ENCODE data around the gene MYO1E. TPM values are rescaled to one million over a fixed set of nuclear protein-coding genes. Genes with fewer than 3 reads are reported as not detected.

The MYO1E gene
- total RNA-seq, 2 donors from 2014 or later, result 252 to 329 TPM

DNA sequence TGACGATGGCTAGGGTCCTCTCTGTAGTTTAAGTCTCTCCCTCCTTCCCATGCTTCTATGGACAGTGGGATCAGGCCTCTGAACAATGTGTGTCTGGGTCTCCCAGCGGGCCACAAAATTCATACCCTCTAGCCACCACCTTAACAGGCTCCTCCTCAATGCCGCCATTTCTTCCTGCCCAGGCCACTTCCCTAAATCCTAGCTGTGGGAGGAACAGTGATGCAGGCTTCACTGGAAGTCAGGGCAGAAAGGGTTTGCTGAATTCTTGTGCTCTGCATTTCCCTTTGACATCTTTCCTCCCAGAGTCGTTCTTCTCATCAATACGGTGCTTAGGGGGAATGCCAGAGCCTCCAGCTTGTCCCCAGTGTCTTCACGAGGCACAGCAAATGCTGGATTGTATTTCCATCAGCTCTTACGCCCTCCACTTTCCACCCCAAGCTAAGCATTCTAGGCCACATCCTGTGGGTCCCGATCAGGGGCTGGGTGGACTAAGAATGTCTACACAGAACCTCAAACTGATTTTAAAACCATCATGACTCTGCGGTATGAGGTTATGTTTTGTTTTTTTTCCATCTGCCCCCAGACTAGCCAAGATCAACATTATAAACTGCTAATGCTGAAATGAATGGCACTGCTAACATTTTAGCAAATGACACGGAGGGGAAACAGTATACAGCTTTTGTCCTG lies 177.9 kb downstream of the MYO1E start:
- intact Hi-C loops (cut with DNase I), result no loop called here
- TF ChIP-seq, protein P1, sequence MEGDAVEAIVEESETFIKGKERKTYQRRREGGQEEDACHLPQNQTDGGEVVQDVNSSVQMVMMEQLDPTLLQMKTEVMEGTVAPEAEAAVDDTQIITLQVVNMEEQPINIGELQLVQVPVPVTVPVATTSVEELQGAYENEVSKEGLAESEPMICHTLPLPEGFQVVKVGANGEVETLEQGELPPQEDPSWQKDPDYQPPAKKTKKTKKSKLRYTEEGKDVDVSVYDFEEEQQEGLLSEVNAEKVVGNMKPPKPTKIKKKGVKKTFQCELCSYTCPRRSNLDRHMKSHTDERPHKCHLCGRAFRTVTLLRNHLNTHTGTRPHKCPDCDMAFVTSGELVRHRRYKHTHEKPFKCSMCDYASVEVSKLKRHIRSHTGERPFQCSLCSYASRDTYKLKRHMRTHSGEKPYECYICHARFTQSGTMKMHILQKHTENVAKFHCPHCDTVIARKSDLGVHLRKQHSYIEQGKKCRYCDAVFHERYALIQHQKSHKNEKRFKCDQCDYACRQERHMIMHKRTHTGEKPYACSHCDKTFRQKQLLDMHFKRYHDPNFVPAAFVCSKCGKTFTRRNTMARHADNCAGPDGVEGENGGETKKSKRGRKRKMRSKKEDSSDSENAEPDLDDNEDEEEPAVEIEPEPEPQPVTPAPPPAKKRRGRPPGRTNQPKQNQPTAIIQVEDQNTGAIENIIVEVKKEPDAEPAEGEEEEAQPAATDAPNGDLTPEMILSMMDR (IDR thresholded peaks at IDR 0.05), result no peak
- H3K9me3 ChIP-seq, result no peaks in the 10 kb centered on the region
- no peak overlapping the region for H3K27ac ChIP-seq
- no peak for DNase-seq
- H3K4me1 ChIP-seq, result no peaks in the 10 kb centered on the region
- H3K9ac ChIP-seq (ENCODE audit: low read depth in 2 of 2, low read length in 2 of 2), result no peak overlapping the region
- H3K27me3 ChIP-seq, result no peaks in the 10 kb centered on the region
- H3K4me3 ChIP-seq, result no peak overlapping the region
- no peaks in the 10 kb centered on the region for H3K36me3 ChIP-seq

DNA sequence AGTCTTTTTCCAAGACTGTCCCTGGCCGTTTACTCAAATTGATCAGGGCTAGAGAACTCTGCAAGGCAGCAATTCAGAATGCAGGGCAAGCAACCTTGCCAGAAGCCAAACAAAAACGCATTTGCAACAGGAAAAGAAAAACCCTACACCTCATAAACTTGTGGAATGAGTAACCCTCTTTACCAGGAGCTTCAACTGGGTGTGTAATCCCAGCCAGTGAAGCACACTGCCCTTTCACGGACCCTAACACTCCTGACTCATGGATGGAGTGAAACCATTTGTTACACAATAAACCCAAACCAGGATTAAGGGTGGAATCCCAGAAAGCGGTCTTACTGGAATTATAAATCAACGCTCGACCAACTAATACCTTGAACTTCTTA lies 180.8 kb downstream of the MYO1E start:
- Histone ChIP-seq H3K36me3 (no peaks in the 10 kb centered on the region), H3K27me3 (no peaks in the 10 kb centered on the region), H3K9ac (ENCODE audit: low read depth in 2 of 2, low read length in 2 of 2) (no peak overlapping the region), H3K27ac (peak overlapping the region; percentile 38), H3K4me1 (no peaks in the 10 kb centered on the region), H3K9me3 (no peaks in the 10 kb centered on the region), H3K4me3 (no peak overlapping the region)
- TF ChIP-seq, protein P1 (IDR thresholded peaks at IDR 0.05), result no peak
- no peak for DNase-seq
- intact Hi-C loops (cut with DNase I), result no loop called here

DNA sequence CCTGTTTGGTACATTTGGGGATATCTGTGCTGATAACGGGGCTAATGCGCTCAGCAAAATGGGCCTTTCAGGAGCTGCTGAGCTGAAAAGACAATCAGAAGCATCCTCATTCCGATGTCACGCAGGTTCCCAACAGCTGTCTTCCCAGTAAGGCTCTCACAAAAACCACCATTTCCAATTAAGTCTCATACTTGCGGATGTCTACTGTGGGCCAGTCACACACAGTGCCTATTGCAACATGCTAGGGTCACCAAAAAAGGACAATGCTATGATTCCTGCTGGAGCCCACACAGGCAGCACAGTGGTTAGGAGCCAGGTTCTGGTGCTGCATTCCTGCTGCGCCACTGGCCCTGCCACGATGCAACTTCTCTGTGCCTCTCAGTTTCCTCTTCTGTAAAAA lies 182.4 kb downstream of the MYO1E start:
- Histone ChIP-seq H3K9me3 (no peaks in the 10 kb centered on the region), H3K4me1 (no peaks in the 10 kb centered on the region), H3K4me3 (no peak overlapping the region), H3K36me3 (no peaks in the 10 kb centered on the region), H3K27me3 (no peaks in the 10 kb centered on the region), H3K9ac (ENCODE audit: low read depth in 2 of 2, low read length in 2 of 2) (no peak overlapping the region), H3K27ac (no peak overlapping the region)
- intact Hi-C loops (cut with DNase I), result no loop called here
- no peak for DNase-seq
- TF ChIP-seq, protein P1 (IDR thresholded peaks at IDR 0.05), result no peak

DNA sequence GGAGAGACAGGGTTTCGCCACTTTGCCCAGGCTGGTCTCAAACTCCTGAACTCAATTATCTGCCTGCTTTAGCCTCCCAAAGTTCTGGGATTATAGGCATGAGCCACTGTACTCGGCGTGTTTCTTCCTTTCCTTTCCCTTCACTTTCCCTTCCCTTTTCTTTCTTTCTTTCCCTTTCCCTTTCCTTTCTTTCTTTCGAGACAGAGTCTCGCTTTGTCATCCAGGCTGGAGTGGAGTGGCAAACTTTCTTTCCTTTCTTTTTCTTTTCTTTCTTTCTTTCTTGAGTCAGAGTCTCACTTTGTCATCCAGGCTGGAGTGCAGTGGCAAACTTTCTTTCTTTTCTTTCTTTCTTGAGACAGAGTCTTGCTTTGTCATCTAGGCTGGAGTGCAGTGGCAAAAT lies 183.4 kb downstream of the MYO1E start:
- no peak overlapping the region for H3K27ac ChIP-seq
- H3K9ac ChIP-seq (ENCODE audit: low read depth in 2 of 2, low read length in 2 of 2), result no peak overlapping the region
- H3K27me3 ChIP-seq, result no peaks in the 10 kb centered on the region
- no peaks in the 10 kb centered on the region for H3K4me1 ChIP-seq
- no peak overlapping the region for H3K4me3 ChIP-seq
- TF ChIP-seq, protein P1 (IDR thresholded peaks at IDR 0.05), result no peak
- H3K36me3 ChIP-seq, result no peaks in the 10 kb centered on the region
- H3K9me3 ChIP-seq, result no peaks in the 10 kb centered on the region
- no peak for DNase-seq
- intact Hi-C loops (cut with DNase I), result no loop called here

DNA sequence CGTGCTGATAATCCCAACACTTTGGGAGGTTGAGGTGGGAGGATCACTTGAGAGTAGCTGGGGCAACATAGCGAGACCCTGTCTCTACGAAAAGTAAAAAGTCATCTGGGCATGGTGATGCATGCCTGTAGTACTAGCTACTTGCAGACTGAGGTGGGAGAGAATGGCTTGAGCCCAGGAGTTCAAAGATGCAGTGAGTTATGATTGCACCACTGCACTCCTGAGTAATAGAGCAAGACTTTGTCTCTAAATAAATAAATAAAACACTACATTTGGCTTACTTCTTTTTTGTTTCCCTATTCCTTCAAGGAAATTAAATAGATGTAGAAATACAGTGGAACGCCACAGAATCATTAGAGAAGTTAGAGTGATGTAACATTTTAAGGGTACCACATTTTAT lies 186.2 kb downstream of the MYO1E start:
- no peak for DNase-seq
- intact Hi-C loops (cut with DNase I), result no loop called here
- no peaks in the 10 kb centered on the region for H3K27me3 ChIP-seq
- H3K9me3 ChIP-seq, result no peaks in the 10 kb centered on the region
- H3K36me3 ChIP-seq, result no peaks in the 10 kb centered on the region
- no peak overlapping the region for H3K4me3 ChIP-seq
- no peak overlapping the region for H3K9ac ChIP-seq (ENCODE audit: low read depth in 2 of 2, low read length in 2 of 2)
- TF ChIP-seq, protein P1 (IDR thresholded peaks at IDR 0.05), result no peak
- H3K27ac ChIP-seq, result no peak overlapping the region
- H3K4me1 ChIP-seq, result no peaks in the 10 kb centered on the region
